HEK293 (cell line): Measurements from ENCODE around the gene RSRC1.

Experiments used
- CTCF ChIA-PET: fragments of 350-600 bp; formaldehyde crosslinking; extraction: SDS; loops from one replicate; lab custom pipeline; 2021; ENCODE audit warnings: antibody characterized with exemption; lab: Yijun Ruan, JAX
- POLR2A ChIA-PET: fragments of 300-600 bp; formaldehyde crosslinking; extraction: SDS; loops from one replicate; lab custom pipeline; 2020; ENCODE audit warnings: antibody characterized with exemption, inconsistent platforms; lab: Yijun Ruan, JAX
- H3K27ac ChIP-seq: fragments of 200-500 bp; sonication (Bioruptor generic); 2 replicates; pipeline ENCODE4 v1.5.1; 2014; ENCODE audit warnings: low read depth, low read length, control low read depth, inconsistent platforms; ENCODE audit errors: extremely low read depth
- H3K36me3 ChIP-seq, 2 experiments: fragments of 200-500 bp in 1 of 2; sonication (Bioruptor generic) in 1 of 2; 1 replicate in 1 of 2; 2 replicates in 1 of 2; pipeline ENCODE4 v1.5.1; 2014 to 2017; ENCODE audit warnings: inconsistent platforms in 2 of 2, low read length in 2 of 2; ENCODE audit not compliant: control insufficient read depth in 2 of 2, insufficient read depth in 1 of 2
- H3K4me1 ChIP-seq: fragments of 200-500 bp; sonication (Bioruptor generic); 2 replicates; pipeline ENCODE4 v1.5.1; 2014; ENCODE audit warnings: mild to moderate bottlenecking, low read length, inconsistent platforms; ENCODE audit not compliant: control insufficient read depth, insufficient read depth
- H3K4me3 ChIP-seq: 2 replicates; pipeline ENCODE4 v1.5.1; 2011; ENCODE audit warnings: low read depth, mild to moderate bottlenecking, control low read depth, low read length, moderate library complexity
- H3K9me3 ChIP-seq: fragments of 200-500 bp; sonication (Bioruptor generic); 2 replicates; pipeline ENCODE4 v1.5.1; 2014; ENCODE audit warnings: low read depth, low read length, inconsistent platforms; ENCODE audit not compliant: control insufficient read depth, insufficient read depth
- EGR2 ChIP-seq: fragments of 450-650 bp; formaldehyde crosslinking; IDR thresholded peaks from 2 replicates; pipeline ENCODE4 v1.5.1; 2016; ENCODE audit warnings: low read depth, missing biosample characterization, missing genetic modification characterization
- GLI2 ChIP-seq: fragments of 450-650 bp; formaldehyde crosslinking; IDR thresholded peaks from 2 replicates; pipeline ENCODE4; 2017; ENCODE audit warnings: missing biosample characterization, missing genetic modification characterization, low read depth, borderline replicate concordance
- HOXC10 ChIP-seq: sonication (generic); formaldehyde crosslinking; IDR thresholded peaks from 2 replicates; pipeline ENCODE4 v1.8.1; 2023; ENCODE audit warnings: mild to moderate bottlenecking, missing genetic modification reagents
- ZFP41 ChIP-seq: fragments of 450-650 bp; formaldehyde crosslinking; IDR thresholded peaks from 2 replicates; pipeline ENCODE4 v1.5.1; 2016; ENCODE audit warnings: missing biosample characterization, missing genetic modification characterization, borderline replicate concordance
- ZNF24 ChIP-seq: fragments of 450-650 bp; formaldehyde crosslinking; IDR thresholded peaks from 2 replicates; pipeline ENCODE4 v1.5.1; 2016; ENCODE audit warnings: missing biosample characterization, missing genetic modification characterization
- ZNF311 ChIP-seq: fragments of 450-650 bp; formaldehyde crosslinking; IDR thresholded peaks from 2 replicates; pipeline ENCODE4 v1.5.1; 2017; ENCODE audit warnings: missing biosample characterization, missing genetic modification characterization, borderline replicate concordance
- ZNF416 ChIP-seq: fragments of 450-650 bp; formaldehyde crosslinking; IDR thresholded peaks from 2 replicates; pipeline ENCODE4 v1.5.1; 2016; ENCODE audit warnings: missing biosample characterization, missing genetic modification characterization
- ZNF48 ChIP-seq: fragments of 450-650 bp; formaldehyde crosslinking; IDR thresholded peaks from 2 replicates; pipeline ENCODE4 v1.5.1; 2016; ENCODE audit warnings: missing biosample characterization, missing genetic modification characterization
- ZNF530 ChIP-seq: fragments of 450-650 bp; formaldehyde crosslinking; IDR thresholded peaks from 2 replicates; pipeline ENCODE4 v1.5.1; 2016; ENCODE audit warnings: low read depth, missing biosample characterization, missing genetic modification characterization
- ZNF555 ChIP-seq: fragments of 450-650 bp; formaldehyde crosslinking; conservative IDR thresholded peaks from 2 replicates; pipeline ENCODE4 v1.5.1; 2017; ENCODE audit warnings: missing biosample characterization, mild to moderate bottlenecking, missing genetic modification characterization, inconsistent platforms
- ZNF571 ChIP-seq: fragments of 450-650 bp; formaldehyde crosslinking; IDR thresholded peaks from 2 replicates; pipeline ENCODE4 v1.5.0; 2017; ENCODE audit warnings: missing biosample characterization, missing genetic modification characterization
- ZNF621 ChIP-seq: fragments of 450-650 bp; formaldehyde crosslinking; IDR thresholded peaks from 2 replicates; pipeline ENCODE4 v1.5.1; 2017; ENCODE audit warnings: missing biosample characterization, missing genetic modification characterization
- ZNF701 ChIP-seq: fragments of 450-650 bp; formaldehyde crosslinking; IDR thresholded peaks from 2 replicates; pipeline ENCODE4 v1.5.1; 2016; ENCODE audit warnings: missing biosample characterization, missing genetic modification characterization
- ZNF768 ChIP-seq: fragments of 450-650 bp; formaldehyde crosslinking; IDR thresholded peaks from 2 replicates; pipeline ENCODE4 v1.5.1; 2018; ENCODE audit warnings: missing biosample characterization, mild to moderate bottlenecking, missing genetic modification characterization
- ZNF777 ChIP-seq: fragments of 450-650 bp; formaldehyde crosslinking; IDR thresholded peaks from 2 replicates; pipeline ENCODE4 v1.5.1; 2017; ENCODE audit warnings: missing biosample characterization, missing genetic modification characterization, borderline replicate concordance
- ZNF843 ChIP-seq: fragments of 450-650 bp; formaldehyde crosslinking; IDR thresholded peaks from 2 replicates; pipeline ENCODE4 v1.5.1; 2016; ENCODE audit warnings: missing biosample characterization, missing genetic modification characterization
- ZSCAN30 ChIP-seq: fragments of 450-650 bp; IDR thresholded peaks from 2 replicates; pipeline ENCODE4 v1.5.1; 2018; ENCODE audit warnings: missing biosample characterization, mild to moderate bottlenecking, missing genetic modification characterization, moderate library complexity
- TF ChIP-seq, protein P1 (sequence below): fragments of 450-650 bp; formaldehyde crosslinking; IDR thresholded peaks from 2 replicates; pipeline ENCODE4 v1.5.1; 2016; ENCODE audit warnings: missing biosample characterization, missing genetic modification characterization
- TF ChIP-seq, protein P2 (sequence below): sonication (generic); formaldehyde crosslinking; IDR thresholded peaks from 2 replicates; pipeline ENCODE4 v1.8.1; 2022; ENCODE audit warnings: mild to moderate bottlenecking, moderate library complexity, missing genetic modification reagents
- TF ChIP-seq, protein P3 (sequence below): fragments of 450-650 bp; formaldehyde crosslinking; IDR thresholded peaks from 2 replicates; pipeline ENCODE4 v1.5.1; 2016; ENCODE audit warnings: missing biosample characterization, missing genetic modification characterization
- TF ChIP-seq, protein P4 (sequence below): fragments of 450-650 bp; formaldehyde crosslinking; IDR thresholded peaks from 2 replicates; pipeline ENCODE4 v1.5.1; 2016; ENCODE audit warnings: missing biosample characterization, missing genetic modification characterization
- TF ChIP-seq, protein P5 (sequence below): fragments of 450-650 bp; formaldehyde crosslinking; IDR thresholded peaks from 2 replicates; pipeline ENCODE4 v1.5.1; 2016; ENCODE audit warnings: missing biosample characterization, missing genetic modification characterization
- TF ChIP-seq, protein P6 (sequence below): fragments of 450-650 bp; IDR thresholded peaks from 2 replicates; pipeline ENCODE4 v1.5.1; 2018; ENCODE audit warnings: missing biosample characterization, mild to moderate bottlenecking, missing genetic modification characterization

Gene RSRC1

DNA sequence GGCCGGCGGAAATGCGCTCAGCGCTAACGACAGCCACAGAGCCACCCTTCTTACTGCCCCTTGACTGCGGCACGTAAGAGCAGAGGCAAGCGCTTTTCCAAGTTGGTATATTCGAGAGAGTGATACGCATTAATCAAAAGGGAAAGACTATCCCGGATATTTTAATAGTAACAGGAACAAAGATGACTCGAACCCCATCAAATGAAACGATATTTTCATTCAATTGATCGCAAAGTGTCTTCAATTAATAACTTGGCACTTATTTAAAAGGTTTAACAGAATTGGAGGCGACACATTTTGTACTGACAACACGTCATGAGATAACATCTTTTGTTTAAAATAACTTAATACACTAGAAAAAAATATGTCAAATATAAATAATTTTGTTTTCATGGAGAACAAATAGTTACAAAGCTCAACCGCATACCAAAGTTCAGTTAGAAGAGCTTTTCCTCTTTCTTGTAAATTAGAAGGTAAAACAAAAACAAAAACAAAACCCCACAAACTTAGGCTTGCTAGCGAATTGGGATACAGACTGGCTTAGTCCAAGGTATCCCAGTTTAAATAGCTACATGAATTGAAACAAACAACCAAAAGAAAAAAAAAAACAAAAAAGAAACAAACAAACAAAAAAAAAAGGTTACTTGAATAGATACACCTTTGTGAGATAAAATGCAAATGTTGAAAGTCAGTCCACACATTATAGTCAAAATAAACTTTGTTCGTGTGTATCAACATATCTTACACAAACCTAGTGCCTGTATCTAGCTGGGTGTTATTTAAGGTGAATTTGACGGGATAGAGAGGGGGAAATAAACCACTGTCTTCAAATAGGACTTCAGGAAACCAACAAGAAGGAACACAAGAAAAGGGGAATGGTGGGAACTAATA, 13.8 kb upstream of the RSRC1 start:
- TF ChIP-seq, protein P1, sequence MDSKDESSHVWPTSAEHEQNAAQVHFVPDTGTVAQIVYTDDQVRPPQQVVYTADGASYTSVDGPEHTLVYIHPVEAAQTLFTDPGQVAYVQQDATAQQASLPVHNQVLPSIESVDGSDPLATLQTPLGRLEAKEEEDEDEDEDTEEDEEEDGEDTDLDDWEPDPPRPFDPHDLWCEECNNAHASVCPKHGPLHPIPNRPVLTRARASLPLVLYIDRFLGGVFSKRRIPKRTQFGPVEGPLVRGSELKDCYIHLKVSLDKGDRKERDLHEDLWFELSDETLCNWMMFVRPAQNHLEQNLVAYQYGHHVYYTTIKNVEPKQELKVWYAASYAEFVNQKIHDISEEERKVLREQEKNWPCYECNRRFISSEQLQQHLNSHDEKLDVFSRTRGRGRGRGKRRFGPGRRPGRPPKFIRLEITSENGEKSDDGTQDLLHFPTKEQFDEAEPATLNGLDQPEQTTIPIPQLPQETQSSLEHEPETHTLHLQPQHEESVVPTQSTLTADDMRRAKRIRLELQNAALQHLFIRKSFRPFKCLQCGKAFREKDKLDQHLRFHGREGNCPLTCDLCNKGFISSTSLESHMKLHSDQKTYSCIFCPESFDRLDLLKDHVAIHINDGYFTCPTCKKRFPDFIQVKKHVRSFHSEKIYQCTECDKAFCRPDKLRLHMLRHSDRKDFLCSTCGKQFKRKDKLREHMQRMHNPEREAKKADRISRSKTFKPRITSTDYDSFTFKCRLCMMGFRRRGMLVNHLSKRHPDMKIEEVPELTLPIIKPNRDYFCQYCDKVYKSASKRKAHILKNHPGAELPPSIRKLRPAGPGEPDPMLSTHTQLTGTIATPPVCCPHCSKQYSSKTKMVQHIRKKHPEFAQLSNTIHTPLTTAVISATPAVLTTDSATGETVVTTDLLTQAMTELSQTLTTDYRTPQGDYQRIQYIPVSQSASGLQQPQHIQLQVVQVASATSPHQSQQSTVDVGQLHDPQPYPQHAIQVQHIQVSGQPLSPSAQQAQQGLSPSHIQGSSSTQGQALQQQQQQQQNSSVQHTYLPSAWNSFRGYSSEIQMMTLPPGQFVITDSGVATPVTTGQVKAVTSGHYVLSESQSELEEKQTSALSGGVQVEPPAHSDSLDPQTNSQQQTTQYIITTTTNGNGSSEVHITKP (tag by site-specific recombination): no peak
- no peak for TF ChIP-seq ZNF530 (tag by site-specific recombination)
- TF ChIP-seq ZFP41: no peak
- TF ChIP-seq ZNF416: no peak
- no peak for TF ChIP-seq ZSCAN30
- TF ChIP-seq, protein P2, sequence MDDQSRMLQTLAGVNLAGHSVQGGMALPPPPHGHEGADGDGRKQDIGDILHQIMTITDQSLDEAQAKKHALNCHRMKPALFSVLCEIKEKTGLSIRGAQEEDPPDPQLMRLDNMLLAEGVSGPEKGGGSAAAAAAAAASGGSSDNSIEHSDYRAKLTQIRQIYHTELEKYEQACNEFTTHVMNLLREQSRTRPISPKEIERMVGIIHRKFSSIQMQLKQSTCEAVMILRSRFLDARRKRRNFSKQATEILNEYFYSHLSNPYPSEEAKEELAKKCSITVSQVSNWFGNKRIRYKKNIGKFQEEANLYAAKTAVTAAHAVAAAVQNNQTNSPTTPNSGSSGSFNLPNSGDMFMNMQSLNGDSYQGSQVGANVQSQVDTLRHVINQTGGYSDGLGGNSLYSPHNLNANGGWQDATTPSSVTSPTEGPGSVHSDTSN (CRISPR knock-in tag): no peak
- no peak for TF ChIP-seq ZNF768 (tag by site-specific recombination)
- TF ChIP-seq, protein P3, sequence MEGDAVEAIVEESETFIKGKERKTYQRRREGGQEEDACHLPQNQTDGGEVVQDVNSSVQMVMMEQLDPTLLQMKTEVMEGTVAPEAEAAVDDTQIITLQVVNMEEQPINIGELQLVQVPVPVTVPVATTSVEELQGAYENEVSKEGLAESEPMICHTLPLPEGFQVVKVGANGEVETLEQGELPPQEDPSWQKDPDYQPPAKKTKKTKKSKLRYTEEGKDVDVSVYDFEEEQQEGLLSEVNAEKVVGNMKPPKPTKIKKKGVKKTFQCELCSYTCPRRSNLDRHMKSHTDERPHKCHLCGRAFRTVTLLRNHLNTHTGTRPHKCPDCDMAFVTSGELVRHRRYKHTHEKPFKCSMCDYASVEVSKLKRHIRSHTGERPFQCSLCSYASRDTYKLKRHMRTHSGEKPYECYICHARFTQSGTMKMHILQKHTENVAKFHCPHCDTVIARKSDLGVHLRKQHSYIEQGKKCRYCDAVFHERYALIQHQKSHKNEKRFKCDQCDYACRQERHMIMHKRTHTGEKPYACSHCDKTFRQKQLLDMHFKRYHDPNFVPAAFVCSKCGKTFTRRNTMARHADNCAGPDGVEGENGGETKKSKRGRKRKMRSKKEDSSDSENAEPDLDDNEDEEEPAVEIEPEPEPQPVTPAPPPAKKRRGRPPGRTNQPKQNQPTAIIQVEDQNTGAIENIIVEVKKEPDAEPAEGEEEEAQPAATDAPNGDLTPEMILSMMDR: no peak
- TF ChIP-seq ZNF621 (tag by site-specific recombination): no peak
- no peak for TF ChIP-seq ZNF48 (tag by site-specific recombination)
- no peak for TF ChIP-seq ZNF571 (tag by site-specific recombination)
- no peak for TF ChIP-seq ZNF701 (tag by site-specific recombination)
- TF ChIP-seq GLI2 (tag by site-specific recombination): no peak
- no peak for TF ChIP-seq ZNF24
- no peak for TF ChIP-seq ZNF555
- no peak for TF ChIP-seq EGR2 (tag by site-specific recombination)
- TF ChIP-seq ZNF311 (tag by site-specific recombination): no peak
- TF ChIP-seq, all 188 proteins: peak for 0
- POLR2A ChIA-PET: interaction anchor here (0.7 to 0.9 kb wide), 3 partner anchors 14 to 1387 kb away, joined by 3 to 4 read pairs (median 4); partner anchors contain the start of gene RSRC1
- no peak overlapping the region for H3K27ac ChIP-seq
- peaks cover 3 to 40% of the 10 kb centered on the region in 2 experiments; a peak in 1 of 3 replicates for H3K36me3 ChIP-seq
- H3K9me3 ChIP-seq: no peaks in the 10 kb centered on the region
- H3K4me3 ChIP-seq: no peak overlapping the region
- no peaks in the 10 kb centered on the region for H3K4me1 ChIP-seq
- CTCF ChIA-PET: interaction anchor here (0.6 to 1.1 kb wide), 2 partner anchors 279 to 337 kb away, joined by 3 to 5 read pairs; no protein-coding TSS in a partner anchor

DNA sequence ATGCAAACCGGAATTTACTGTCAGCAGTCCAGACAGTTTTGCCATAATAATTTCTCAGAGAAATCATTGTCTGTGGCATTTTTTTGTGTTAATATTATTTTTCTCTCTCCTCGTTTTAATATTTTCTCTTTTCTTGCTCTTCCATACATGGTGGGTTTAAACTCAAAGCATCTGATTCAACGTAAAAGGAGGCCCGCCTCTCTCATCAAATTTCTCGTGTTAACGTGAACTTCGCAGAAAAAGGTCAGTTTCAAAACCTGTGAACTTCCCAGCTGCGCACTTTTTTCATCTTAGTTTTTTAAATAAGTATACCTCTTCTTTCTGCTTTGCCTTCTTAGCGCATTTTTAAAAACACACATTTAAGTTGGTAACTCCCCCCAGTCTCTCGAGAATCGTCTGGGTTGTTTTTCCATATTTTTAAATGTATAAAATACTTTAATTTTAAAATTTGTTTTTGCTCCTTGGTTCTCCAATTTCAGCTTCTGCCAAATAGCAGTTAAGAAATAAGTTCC, 12.8 kb upstream of the RSRC1 start:
- H3K4me1 ChIP-seq: no peaks in the 10 kb centered on the region
- no peak overlapping the region for H3K4me3 ChIP-seq
- ChIA-PET POLR2A (no interaction called here), CTCF (interaction anchor here (0.6 to 1.1 kb wide), 2 partner anchors 278 to 336 kb away, joined by 3 to 5 read pairs; no protein-coding TSS in a partner anchor)
- peaks cover 3 to 46% of the 10 kb centered on the region in 2 experiments; a peak in 1 of 3 replicates for H3K36me3 ChIP-seq
- H3K27ac ChIP-seq: no peak overlapping the region
- no peaks in the 10 kb centered on the region for H3K9me3 ChIP-seq
- TF ChIP-seq, protein P4, sequence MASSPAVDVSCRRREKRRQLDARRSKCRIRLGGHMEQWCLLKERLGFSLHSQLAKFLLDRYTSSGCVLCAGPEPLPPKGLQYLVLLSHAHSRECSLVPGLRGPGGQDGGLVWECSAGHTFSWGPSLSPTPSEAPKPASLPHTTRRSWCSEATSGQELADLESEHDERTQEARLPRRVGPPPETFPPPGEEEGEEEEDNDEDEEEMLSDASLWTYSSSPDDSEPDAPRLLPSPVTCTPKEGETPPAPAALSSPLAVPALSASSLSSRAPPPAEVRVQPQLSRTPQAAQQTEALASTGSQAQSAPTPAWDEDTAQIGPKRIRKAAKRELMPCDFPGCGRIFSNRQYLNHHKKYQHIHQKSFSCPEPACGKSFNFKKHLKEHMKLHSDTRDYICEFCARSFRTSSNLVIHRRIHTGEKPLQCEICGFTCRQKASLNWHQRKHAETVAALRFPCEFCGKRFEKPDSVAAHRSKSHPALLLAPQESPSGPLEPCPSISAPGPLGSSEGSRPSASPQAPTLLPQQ (tag by site-specific recombination): no peak
- no peak for TF ChIP-seq ZNF843 (tag by site-specific recombination)
- TF ChIP-seq HOXC10 (CRISPR knock-in tag): no peak
- TF ChIP-seq, protein P5, sequence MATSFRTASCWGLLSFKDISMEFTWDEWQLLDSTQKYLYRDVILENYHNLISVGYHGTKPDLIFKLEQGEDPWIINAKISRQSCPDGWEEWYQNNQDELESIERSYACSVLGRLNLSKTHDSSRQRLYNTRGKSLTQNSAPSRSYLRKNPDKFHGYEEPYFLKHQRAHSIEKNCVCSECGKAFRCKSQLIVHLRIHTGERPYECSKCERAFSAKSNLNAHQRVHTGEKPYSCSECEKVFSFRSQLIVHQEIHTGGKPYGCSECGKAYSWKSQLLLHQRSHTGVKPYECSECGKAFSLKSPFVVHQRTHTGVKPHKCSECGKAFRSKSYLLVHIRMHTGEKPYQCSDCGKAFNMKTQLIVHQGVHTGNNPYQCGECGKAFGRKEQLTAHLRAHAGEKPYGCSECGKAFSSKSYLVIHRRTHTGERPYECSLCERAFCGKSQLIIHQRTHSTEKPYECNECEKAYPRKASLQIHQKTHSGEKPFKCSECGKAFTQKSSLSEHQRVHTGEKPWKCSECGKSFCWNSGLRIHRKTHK (tag by site-specific recombination): no peak
- TF ChIP-seq ZNF777: no peak
- TF ChIP-seq, protein P6, sequence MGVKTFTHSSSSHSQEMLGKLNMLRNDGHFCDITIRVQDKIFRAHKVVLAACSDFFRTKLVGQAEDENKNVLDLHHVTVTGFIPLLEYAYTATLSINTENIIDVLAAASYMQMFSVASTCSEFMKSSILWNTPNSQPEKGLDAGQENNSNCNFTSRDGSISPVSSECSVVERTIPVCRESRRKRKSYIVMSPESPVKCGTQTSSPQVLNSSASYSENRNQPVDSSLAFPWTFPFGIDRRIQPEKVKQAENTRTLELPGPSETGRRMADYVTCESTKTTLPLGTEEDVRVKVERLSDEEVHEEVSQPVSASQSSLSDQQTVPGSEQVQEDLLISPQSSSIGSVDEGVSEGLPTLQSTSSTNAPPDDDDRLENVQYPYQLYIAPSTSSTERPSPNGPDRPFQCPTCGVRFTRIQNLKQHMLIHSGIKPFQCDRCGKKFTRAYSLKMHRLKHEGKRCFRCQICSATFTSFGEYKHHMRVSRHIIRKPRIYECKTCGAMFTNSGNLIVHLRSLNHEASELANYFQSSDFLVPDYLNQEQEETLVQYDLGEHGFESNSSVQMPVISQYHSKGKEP (tag by site-specific recombination): no peak
